Measurements from ENCODE around the gene MACF1. TPM values are rescaled to one million over a fixed set of nuclear protein-coding genes. Genes with fewer than 3 reads are reported as not detected.
"Not testable (repeated sequence)": the region's sequence is repeated elsewhere in the genome, so short reads cannot be mapped to it uniquely, and the experiment has no call there.

MACF1 gene
- total RNA-seq, 1 experiment from 2014 or later = 104 TPM

GRCh38 chr1:39493043-39493810, 288.7 kb downstream of the MACF1 start:
- H3K36me3 ChIP-seq (ENCODE audit: control insufficient read depth, insufficient read depth, low read length); H3K27me3 ChIP-seq (replicated peaks; ENCODE audit: control insufficient read depth, insufficient read depth, low read length); POLR2A ChIA-PET; H3K9me3 ChIP-seq; H3K36me3 Mint-ChIP-seq (ENCODE audit: insufficient read depth, unreplicated experiment); CTCF ChIA-PET; H3K4me1 Mint-ChIP-seq (ENCODE audit: low read depth, unreplicated experiment); H3K4me1 ChIP-seq; H3K27ac Mint-ChIP-seq (ENCODE audit: unreplicated experiment); H3K9me3 Mint-ChIP-seq (ENCODE audit: unreplicated experiment); H3K4me3 Mint-ChIP-seq (ENCODE audit: unreplicated experiment); BruUV-seq (replicated peaks); H3K4me3 ChIP-seq (ENCODE audit: low read depth, low read length); H3K27me3 Mint-ChIP-seq (ENCODE audit: insufficient read depth, unreplicated experiment); DNase-seq; intact Hi-C loops (cut with micrococcal nuclease; ENCODE audit: unreplicated experiment): not testable (repeated sequence)

GRCh38 chr1:39494671-39495410, 290.3 kb downstream of the MACF1 start:
- Histone ChIP-seq H3K9me3 (no peaks in the 10 kb centered on the region), H3K27me3 (replicated peaks; ENCODE audit: control insufficient read depth, insufficient read depth, low read length) (no peaks in the 10 kb centered on the region), H3K4me3 (ENCODE audit: low read depth, low read length) (no peak overlapping the region), H3K4me1 (no peaks in the 10 kb centered on the region), H3K36me3 (ENCODE audit: control insufficient read depth, insufficient read depth, low read length) (no peaks in the 10 kb centered on the region)
- CTCF ChIA-PET = interaction anchor here (0.7 kb wide), 1 partner anchor 16 kb away, joined by 3 read pairs; no protein-coding TSS in a partner anchor
- no peak for DNase-seq
- H3K27me3 Mint-ChIP-seq (ENCODE audit: insufficient read depth, unreplicated experiment) = no peaks in the 10 kb centered on the region
- no peaks in the 10 kb centered on the region for H3K36me3 Mint-ChIP-seq (ENCODE audit: insufficient read depth, unreplicated experiment)
- no peaks in the 10 kb centered on the region for H3K9me3 Mint-ChIP-seq (ENCODE audit: unreplicated experiment)
- H3K4me1 Mint-ChIP-seq (ENCODE audit: low read depth, unreplicated experiment) = no peaks in the 10 kb centered on the region
- H3K27ac Mint-ChIP-seq (ENCODE audit: unreplicated experiment) = no peak overlapping the region
- no peak overlapping the region for H3K4me3 Mint-ChIP-seq (ENCODE audit: unreplicated experiment)
- POLR2A ChIA-PET = no interaction called here
- no peak for TF ChIP-seq CTCF (IDR thresholded peaks at IDR 0.05; ENCODE audit: insufficient read depth in 1 of 2, low read depth in 1 of 2, low read length in 1 of 2, severe bottlenecking in 1 of 2, unreplicated experiment in 1 of 2)
- intact Hi-C loops (cut with micrococcal nuclease; ENCODE audit: unreplicated experiment) = no loop called here
- BruUV-seq (replicated peaks) = no TSS peak

- H3K4me3 ChIP-seq (ENCODE audit: low read depth, low read length); H3K27me3 ChIP-seq (replicated peaks; ENCODE audit: control insufficient read depth, insufficient read depth, low read length); H3K36me3 Mint-ChIP-seq (ENCODE audit: insufficient read depth, unreplicated experiment); H3K4me1 ChIP-seq; H3K9me3 ChIP-seq; H3K27ac Mint-ChIP-seq (ENCODE audit: unreplicated experiment); intact Hi-C loops (cut with micrococcal nuclease; ENCODE audit: unreplicated experiment); H3K4me1 Mint-ChIP-seq (ENCODE audit: low read depth, unreplicated experiment); H3K27me3 Mint-ChIP-seq (ENCODE audit: insufficient read depth, unreplicated experiment); H3K36me3 ChIP-seq (ENCODE audit: control insufficient read depth, insufficient read depth, low read length); CTCF ChIA-PET; POLR2A ChIA-PET; H3K9me3 Mint-ChIP-seq (ENCODE audit: unreplicated experiment); DNase-seq; H3K4me3 Mint-ChIP-seq (ENCODE audit: unreplicated experiment); BruUV-seq (replicated peaks): not testable (repeated sequence)
Measured at GRCh38 chr1:39496520-39496919, 292.0 kb downstream of the MACF1 start.

- DNase-seq = no peak
- ChIA-PET POLR2A (no interaction called here), CTCF (no interaction called here)
- Mint-ChIP-seq H3K4me3 (ENCODE audit: unreplicated experiment) (no peak overlapping the region), H3K36me3 (ENCODE audit: insufficient read depth, unreplicated experiment) (no peaks in the 10 kb centered on the region), H3K9me3 (ENCODE audit: unreplicated experiment) (no peaks in the 10 kb centered on the region), H3K27ac (ENCODE audit: unreplicated experiment) (no peak overlapping the region), H3K27me3 (ENCODE audit: insufficient read depth, unreplicated experiment) (no peaks in the 10 kb centered on the region), H3K4me1 (ENCODE audit: low read depth, unreplicated experiment) (no peaks in the 10 kb centered on the region)
- no peaks in the 10 kb centered on the region for H3K36me3 ChIP-seq (ENCODE audit: control insufficient read depth, insufficient read depth, low read length)
- H3K27me3 ChIP-seq (replicated peaks; ENCODE audit: control insufficient read depth, insufficient read depth, low read length) = no peaks in the 10 kb centered on the region
- H3K9me3 ChIP-seq = no peaks in the 10 kb centered on the region
- no peak overlapping the region for H3K4me3 ChIP-seq (ENCODE audit: low read depth, low read length)
- BruUV-seq (replicated peaks) = no TSS peak
- TF ChIP-seq CTCF (IDR thresholded peaks at IDR 0.05; ENCODE audit: insufficient read depth in 1 of 2, low read depth in 1 of 2, low read length in 1 of 2, severe bottlenecking in 1 of 2, unreplicated experiment in 1 of 2) = no peak
- intact Hi-C loops (cut with micrococcal nuclease; ENCODE audit: unreplicated experiment) = no loop called here
- no peaks in the 10 kb centered on the region for H3K4me1 ChIP-seq
Measured at GRCh38 chr1:39497585-39497984, 293.1 kb downstream of the MACF1 start.

GRCh38 chr1:39498096-39498710, 293.7 kb downstream of the MACF1 start:
- H3K9me3 Mint-ChIP-seq (ENCODE audit: unreplicated experiment); H3K4me1 ChIP-seq; intact Hi-C loops (cut with micrococcal nuclease; ENCODE audit: unreplicated experiment); POLR2A ChIA-PET; CTCF ChIA-PET; H3K4me3 ChIP-seq (ENCODE audit: low read depth, low read length); H3K4me1 Mint-ChIP-seq (ENCODE audit: low read depth, unreplicated experiment); H3K36me3 Mint-ChIP-seq (ENCODE audit: insufficient read depth, unreplicated experiment); DNase-seq; H3K36me3 ChIP-seq (ENCODE audit: control insufficient read depth, insufficient read depth, low read length); H3K4me3 Mint-ChIP-seq (ENCODE audit: unreplicated experiment); H3K9me3 ChIP-seq; H3K27me3 ChIP-seq (replicated peaks; ENCODE audit: control insufficient read depth, insufficient read depth, low read length); H3K27ac Mint-ChIP-seq (ENCODE audit: unreplicated experiment); BruUV-seq (replicated peaks); H3K27me3 Mint-ChIP-seq (ENCODE audit: insufficient read depth, unreplicated experiment): not testable (repeated sequence)

Data from Caco-2 (cell line).